Measurements from ENCODE around the gene OTUD7B.
A peak's percentile ranks its signal among the peaks of the same experiment; 100 is the strongest.
"Not testable (repeated sequence)": the region's sequence is repeated elsewhere in the genome, so short reads cannot be mapped to it uniquely, and the experiment has no call there.

Gene OTUD7B

DNA sequence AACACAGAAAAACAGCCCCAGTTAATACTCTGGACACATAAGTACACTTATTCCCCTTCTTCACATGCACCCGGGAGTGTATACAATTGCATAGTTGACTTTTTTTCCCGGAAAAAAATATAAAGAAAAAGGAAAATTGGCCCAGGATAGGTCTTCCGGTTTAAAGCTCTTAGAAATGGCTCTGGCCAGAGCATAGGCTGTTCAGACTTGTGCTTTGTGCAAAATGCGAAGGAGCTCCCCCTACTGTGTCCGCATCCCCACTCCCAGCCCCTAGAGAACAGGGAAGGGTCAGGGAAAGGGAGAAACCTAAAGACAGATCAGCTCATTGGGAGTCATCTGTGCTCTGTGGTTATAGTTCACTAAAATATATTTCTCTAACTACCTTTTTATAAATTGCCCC, 68.3 kb downstream of the OTUD7B start:
- Histone ChIP-seq H3K36me3 (ENCODE audit: control insufficient read depth, insufficient read depth, low read length) (no peaks in the 10 kb centered on the region), H3K4me2 (ENCODE audit: low read length) (no peak overlapping the region), H3K79me2 (no peaks in the 10 kb centered on the region), H2AFZ (no peak overlapping the region), H3K9ac (no peak overlapping the region), H3K27me3 (ENCODE audit: control insufficient read depth, insufficient read depth, low read length) (no peaks in the 10 kb centered on the region), H3K4me3 (ENCODE audit: low read depth, low read length) (no peak overlapping the region), H3K4me1 (no peaks in the 10 kb centered on the region), H3K27ac (no peak overlapping the region), H3K9me3 (ENCODE audit: control insufficient read depth, low read length) (no peaks in the 10 kb centered on the region)
- TF ChIP-seq, protein P1, sequence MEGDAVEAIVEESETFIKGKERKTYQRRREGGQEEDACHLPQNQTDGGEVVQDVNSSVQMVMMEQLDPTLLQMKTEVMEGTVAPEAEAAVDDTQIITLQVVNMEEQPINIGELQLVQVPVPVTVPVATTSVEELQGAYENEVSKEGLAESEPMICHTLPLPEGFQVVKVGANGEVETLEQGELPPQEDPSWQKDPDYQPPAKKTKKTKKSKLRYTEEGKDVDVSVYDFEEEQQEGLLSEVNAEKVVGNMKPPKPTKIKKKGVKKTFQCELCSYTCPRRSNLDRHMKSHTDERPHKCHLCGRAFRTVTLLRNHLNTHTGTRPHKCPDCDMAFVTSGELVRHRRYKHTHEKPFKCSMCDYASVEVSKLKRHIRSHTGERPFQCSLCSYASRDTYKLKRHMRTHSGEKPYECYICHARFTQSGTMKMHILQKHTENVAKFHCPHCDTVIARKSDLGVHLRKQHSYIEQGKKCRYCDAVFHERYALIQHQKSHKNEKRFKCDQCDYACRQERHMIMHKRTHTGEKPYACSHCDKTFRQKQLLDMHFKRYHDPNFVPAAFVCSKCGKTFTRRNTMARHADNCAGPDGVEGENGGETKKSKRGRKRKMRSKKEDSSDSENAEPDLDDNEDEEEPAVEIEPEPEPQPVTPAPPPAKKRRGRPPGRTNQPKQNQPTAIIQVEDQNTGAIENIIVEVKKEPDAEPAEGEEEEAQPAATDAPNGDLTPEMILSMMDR (IDR thresholded peaks at IDR 0.05) = peak; percentile 29

DNA sequence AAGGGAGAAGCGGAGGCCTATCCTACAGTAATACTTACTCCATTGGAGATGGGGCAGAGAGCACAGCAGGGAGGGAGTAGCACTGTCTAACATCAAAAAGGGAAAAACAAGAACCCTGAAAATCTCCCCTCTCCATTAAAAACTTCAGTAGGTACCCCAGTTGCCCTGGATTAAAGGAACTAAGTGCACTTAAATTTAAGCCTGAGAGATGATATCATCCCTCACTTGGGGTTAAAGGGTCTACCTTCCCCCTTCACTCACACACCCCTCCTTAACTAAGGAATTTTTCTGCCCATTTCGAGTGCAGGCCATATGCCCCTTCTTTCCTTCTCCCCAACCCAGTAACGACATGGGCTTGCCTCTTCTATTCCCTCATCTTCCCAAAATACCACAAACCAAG, 70.1 kb downstream of the OTUD7B start:
- peaks cover 6% of the 10 kb centered on the region for H3K4me1 ChIP-seq

GRCh38 chr1:149938668-149939003, 71.9 kb downstream of the OTUD7B start:
- not testable (repeated sequence) for H3K4me1 ChIP-seq; H3K36me3 ChIP-seq (ENCODE audit: control insufficient read depth, insufficient read depth, low read length); H3K27ac ChIP-seq; H3K4me2 ChIP-seq (ENCODE audit: low read length); H3K4me3 ChIP-seq (ENCODE audit: low read depth, low read length); H3K9me3 ChIP-seq (ENCODE audit: control insufficient read depth, low read length); H2AFZ ChIP-seq; H3K9ac ChIP-seq; H3K79me2 ChIP-seq; H3K27me3 ChIP-seq (ENCODE audit: control insufficient read depth, insufficient read depth, low read length)

More for the DNA sequence above, 70.1 kb downstream of the OTUD7B start:
- Histone ChIP-seq H3K79me2 (no peaks in the 10 kb centered on the region), H3K9me3 (ENCODE audit: control insufficient read depth, low read length) (no peaks in the 10 kb centered on the region), H3K4me2 (ENCODE audit: low read length) (no peak overlapping the region), H3K27ac (no peak overlapping the region), H3K27me3 (ENCODE audit: control insufficient read depth, insufficient read depth, low read length) (no peaks in the 10 kb centered on the region), H3K36me3 (ENCODE audit: control insufficient read depth, insufficient read depth, low read length) (no peaks in the 10 kb centered on the region), H3K4me3 (ENCODE audit: low read depth, low read length) (no peak overlapping the region), H3K9ac (no peak overlapping the region), H2AFZ (no peak overlapping the region)
- TF ChIP-seq, protein P1 (IDR thresholded peaks at IDR 0.05) = no peak

DNA sequence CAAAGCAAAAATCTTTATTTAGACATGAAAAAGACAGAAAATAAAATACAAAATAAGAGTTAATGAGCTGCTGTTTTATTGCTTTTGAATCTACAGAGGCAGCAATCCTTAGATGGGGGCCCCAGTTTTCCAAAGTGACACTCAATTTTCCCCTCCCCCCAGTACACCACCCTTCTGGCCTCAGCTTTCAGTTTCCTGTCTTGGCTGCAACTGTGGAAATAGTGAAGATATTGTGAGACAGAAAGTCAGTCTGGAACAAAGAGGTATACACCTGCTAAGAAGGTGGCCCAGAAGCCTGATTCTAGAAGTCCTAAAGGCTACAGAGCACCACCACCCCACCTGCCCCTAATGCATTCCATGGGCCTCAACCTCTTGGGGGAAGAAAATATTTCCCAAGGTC, 72.8 kb downstream of the OTUD7B start:
- H3K4me3 ChIP-seq (ENCODE audit: low read depth, low read length) = no peak overlapping the region
- H3K36me3 ChIP-seq (ENCODE audit: control insufficient read depth, insufficient read depth, low read length) = no peaks in the 10 kb centered on the region
- H3K27me3 ChIP-seq (ENCODE audit: control insufficient read depth, insufficient read depth, low read length) = no peaks in the 10 kb centered on the region
- no peaks in the 10 kb centered on the region for H3K9me3 ChIP-seq (ENCODE audit: control insufficient read depth, low read length)
- no peak overlapping the region for H3K4me2 ChIP-seq (ENCODE audit: low read length)
- H3K4me1 ChIP-seq = peaks cover 6% of the 10 kb centered on the region
- no peak overlapping the region for H3K27ac ChIP-seq
- TF ChIP-seq, protein P1 (IDR thresholded peaks at IDR 0.05) = no peak
- H3K79me2 ChIP-seq = no peaks in the 10 kb centered on the region
- H2AFZ ChIP-seq = no peak overlapping the region
- no peak overlapping the region for H3K9ac ChIP-seq

GRCh38 chr1:149936992-149937705, 73.4 kb downstream of the OTUD7B start:
- no peak overlapping the region for H3K27ac ChIP-seq
- H3K9me3 ChIP-seq (ENCODE audit: control insufficient read depth, low read length) = no peaks in the 10 kb centered on the region
- H3K79me2 ChIP-seq = no peaks in the 10 kb centered on the region
- peak overlapping the region; percentile 71 for H3K4me3 ChIP-seq (ENCODE audit: low read depth, low read length)
- H3K4me1 ChIP-seq = peaks cover 6% of the 10 kb centered on the region
- peak overlapping the region; percentile 75 for H3K4me2 ChIP-seq (ENCODE audit: low read length)
- H3K36me3 ChIP-seq (ENCODE audit: control insufficient read depth, insufficient read depth, low read length) = no peaks in the 10 kb centered on the region
- no peak overlapping the region for H3K9ac ChIP-seq
- TF ChIP-seq, protein P1 (IDR thresholded peaks at IDR 0.05) = no peak
- H2AFZ ChIP-seq = peak overlapping the region; percentile 80
- no peaks in the 10 kb centered on the region for H3K27me3 ChIP-seq (ENCODE audit: control insufficient read depth, insufficient read depth, low read length)
